Occipital lobe (tissue), 2 donors: ENCODE results near the gene CRMP1. TPM values are rescaled to one million over a fixed set of nuclear protein-coding genes. Genes with fewer than 3 reads are reported as not detected.

Experiments used
- DNase-seq: peaks from one replicate; lab custom pipeline; 2025; lab: John Stamatoyannopoulos, UW
- total RNA-seq: library from RNA; depleted of rRNA; stranded (reverse); fragments of >200 nt; gene quantifications from one replicate; pipeline ENCODE4 v1.2.3, GENCODE V29; 2014

CRMP1 gene
- total RNA-seq = 555 TPM

- DNase-seq = peak; percentile 45
These were observed at the start of gene CRMP1 for GRCh38 chr4:5893004-5893580. Gene CRMP1 (minus strand): TSS chr4:5893086. CDS start chr4:5892969, 117 bp downstream.

- no peak for DNase-seq
These were observed 48.7 kb upstream of the CRMP1 start for GRCh38 chr4:5941601-5942000.

GRCh38 chr4:5940470-5941203, 47.8 kb upstream of the CRMP1 start:
- DNase-seq = no peak

GRCh38 chr4:5933996-5934831, 41.3 kb upstream of the CRMP1 start:
- no peak for DNase-seq

- DNase-seq = no peak
These were observed 40.2 kb upstream of the CRMP1 start for GRCh38 chr4:5933116-5933515.

- DNase-seq = no peak
These were observed 39.2 kb upstream of the CRMP1 start for GRCh38 chr4:5932035-5932568.

GRCh38 chr4:5931526-5931925, 38.6 kb upstream of the CRMP1 start:
- DNase-seq = no peak

GRCh38 chr4:5930876-5931275, 38.0 kb upstream of the CRMP1 start:
- no peak for DNase-seq

GRCh38 chr4:5930456-5930855, 37.6 kb upstream of the CRMP1 start:
- no peak for DNase-seq

- no peak for DNase-seq
These were observed 36.0 kb upstream of the CRMP1 start for GRCh38 chr4:5928844-5929420.

- DNase-seq = no peak
These were observed 35.4 kb upstream of the CRMP1 start for GRCh38 chr4:5928274-5928673.

- DNase-seq = no peak
These were observed 34.9 kb upstream of the CRMP1 start for GRCh38 chr4:5927747-5928146.

GRCh38 chr4:5927116-5927515, 34.2 kb upstream of the CRMP1 start:
- DNase-seq = no peak

GRCh38 chr4:5926598-5926997, 33.7 kb upstream of the CRMP1 start:
- DNase-seq = no peak

GRCh38 chr4:5925419-5926200, 32.7 kb upstream of the CRMP1 start:
- no peak for DNase-seq

GRCh38 chr4:5924461-5925125, 31.7 kb upstream of the CRMP1 start:
- DNase-seq = no peak

GRCh38 chr4:5923376-5923775, 30.5 kb upstream of the CRMP1 start:
- DNase-seq = no peak

- DNase-seq = no peak
These were observed 29.7 kb upstream of the CRMP1 start for GRCh38 chr4:5922556-5922955.

- DNase-seq = no peak
These were observed 29.1 kb upstream of the CRMP1 start for GRCh38 chr4:5921981-5922380.
